GM12878 (cell line): ENCODE data around the gene LRRC27. TPM values are rescaled to one million over a fixed set of nuclear protein-coding genes. Genes with fewer than 3 reads are reported as not detected.

Experiments used
- ATAC-seq: fragments of 200-7000 bp; cut with Tn5 transposase; 3 replicates; pipeline ENCODE4 v1.9.1; 2020; ENCODE audit warnings: mild to moderate bottlenecking, moderate library complexity
- BruUV-seq: library from RNA; stranded (reverse); fragments of 400-500 nt; replicated peaks from 2 replicates; lab custom pipeline; 2021; lab: Mats Ljungman, UMichigan
- CTCF ChIA-PET: fragments of 300-600 bp; sonication (Branson Sonifier 250); formaldehyde crosslinking; extraction: SDS; loops from one replicate; lab custom pipeline; 2021; ENCODE audit warnings: inconsistent platforms; lab: Yijun Ruan, JAX
- POLR2A ChIA-PET: fragments of 350-600 bp; formaldehyde crosslinking; extraction: SDS; loops from one replicate; lab custom pipeline; 2021; ENCODE audit warnings: inconsistent platforms; lab: Charles Lee
- RAD21 ChIA-PET: fragments of 300-600 bp; sonication (Branson Sonifier 250); formaldehyde crosslinking; loops from one replicate; lab custom pipeline; 2023; ENCODE audit warnings: antibody characterized with exemption; ENCODE audit not compliant: unreplicated experiment; lab: Charles Lee
- SMC1A ChIA-PET: fragments of 300-600 bp; sonication (Branson Sonifier 250); formaldehyde crosslinking; loops from one replicate; lab custom pipeline; 2023; ENCODE audit not compliant: unreplicated experiment, uncharacterized antibody; lab: Charles Lee
- DNase-seq: peaks from one replicate; pipeline ENCODE4 v3.0.0-alpha.2; 2011; ENCODE audit warnings: low read depth, low spot score
- FAIRE-seq: peaks from 3 replicates; lab custom pipeline; 2011; peaks lifted over from hg19 to GRCh38; lab: Jason Lieb, UNC
- H2AFZ ChIP-seq: 2 replicates; pipeline ENCODE4 v1.6.0; 2011; ENCODE audit warnings: low read depth, low read length, control low read depth; ENCODE audit not compliant: control insufficient read depth
- H3K27ac ChIP-seq: 2 replicates; pipeline ENCODE4 v1.5.1; 2011; ENCODE audit warnings: control low read depth; ENCODE audit not compliant: control insufficient read depth, insufficient read depth
- H3K27me3 ChIP-seq, 2 experiments: replicated peaks in 1 of 2; 2 replicates each; pipeline versions ENCODE4 v1.6.0 to v1.6.1; 2011; ENCODE audit warnings: low read length in 1 of 2; ENCODE audit not compliant: control insufficient read depth in 2 of 2, insufficient read depth in 2 of 2
- H3K36me3 ChIP-seq, 2 experiments: 2 replicates each; pipeline ENCODE4 v1.5.1; 2011; ENCODE audit warnings: low read length in 1 of 2; ENCODE audit not compliant: control insufficient read depth in 2 of 2, insufficient read depth in 2 of 2
- H3K4me1 ChIP-seq: 2 replicates; pipeline ENCODE4 v1.6.1; 2011; ENCODE audit warnings: mild to moderate bottlenecking, low read length, moderate library complexity, mixed read lengths; ENCODE audit not compliant: control insufficient read depth, insufficient read depth
- H3K4me2 ChIP-seq: 2 replicates; pipeline ENCODE4 v1.6.0; 2011; ENCODE audit warnings: control low read depth; ENCODE audit not compliant: control insufficient read depth, insufficient read depth
- H3K4me3 ChIP-seq: fragments of 200-600 bp; sonication (generic); 2 replicates; pipeline ENCODE4 v1.5.1; 2016
- H3K79me2 ChIP-seq: 2 replicates; pipeline ENCODE4 v1.6.0; 2011; ENCODE audit warnings: low read length; ENCODE audit not compliant: control insufficient read depth, insufficient read depth
- H3K9ac ChIP-seq: 2 replicates; pipeline ENCODE4 v1.8.0; 2011; ENCODE audit warnings: low read length, control low read depth, mixed read lengths; ENCODE audit not compliant: control insufficient read depth, insufficient read depth
- H3K9me3 ChIP-seq: replicated peaks from 3 replicates; pipeline ENCODE4 v1.5.1; 2011; ENCODE audit warnings: mild to moderate bottlenecking, low read length; ENCODE audit not compliant: control insufficient read depth, insufficient read depth
- H4K20me1 ChIP-seq: 2 replicates; pipeline ENCODE4 v1.6.0; 2011; ENCODE audit not compliant: control insufficient read depth, insufficient read depth
- IKZF2 ChIP-seq, 2 experiments: fragments of 450-650 bp; IDR thresholded peaks; 2 replicates each; pipeline ENCODE4 v1.6.1; 2017; ENCODE audit warnings: mild to moderate bottlenecking in 2 of 2, moderate library complexity in 2 of 2
- SMC3 ChIP-seq: IDR thresholded peaks from 2 replicates; pipeline ENCODE4 v1.6.1; 2011; ENCODE audit warnings: low read length, improper control_type of control experiment, borderline replicate concordance
- ZNF207 ChIP-seq: fragments of 450-650 bp; IDR thresholded peaks from 2 replicates; pipeline ENCODE4 v1.6.1; 2014; ENCODE audit warnings: antibody characterized with exemption, mild to moderate bottlenecking, borderline replicate concordance
- WGBS: methylation state at CpG from one replicate; pipeline ENCODE4 v1.1.6; 2016; ENCODE audit warnings: low lambda C conversion rate; ENCODE audit not compliant: insufficient replicate concordance, insufficient coverage; ENCODE audit errors: missing lambda C conversion rate; 5-methylcytosine and 5-hydroxymethylcytosine counted together
- in situ Hi-C: fragments of 300-500 bp; cut with MboI; formaldehyde crosslinking; loops from 9 replicates; pipeline ENCODE4 v1.14.3; 2018; ENCODE audit warnings: mixed read lengths
- intact Hi-C: fragments of 100-400 bp; cut with micrococcal nuclease; formaldehyde crosslinking; loops from one replicate; pipeline ENCODE4 v1.14.2; 2022; ENCODE audit not compliant: unreplicated experiment
- polyA plus RNA-seq, 11 experiments: library from polyadenylated mRNA; depleted of rRNA in 4 of 11; unstranded in 6 of 11; stranded (reverse) in 5 of 11; fragments of >200 nt; fragmentation: Nextera tagmentation in 4 of 11; fragmentation: Illumina TruSeq in 1 of 11; extraction: Ambion mirVana in 4 of 11; extraction: Trizol in 1 of 11; gene quantifications; 1 replicate in 1 of 11; 2 replicates in 10 of 11; pipeline versions ENCODE4 v1.2.1 to v1.2.3, GENCODE V29; 2011 to 2016; ENCODE audit warnings: inconsistent platforms in 2 of 11, missing spikeins in 2 of 11, low read depth in 1 of 11
- total RNA-seq, 4 experiments: library from RNA; depleted of rRNA in 3 of 4; stranded (reverse); fragments of >200 nt in 3 of 4; fragmentation: Illumina TruSeq in 1 of 4; extraction: Trizol in 1 of 4; gene quantifications; 2 replicates each; pipeline versions ENCODE4 v1.2.1 to v1.2.3, GENCODE V29; 2013 to 2021
- TF ChIP-seq, protein P1 (sequence below): fragments of 150-350 bp; IDR thresholded peaks from 2 replicates; pipeline ENCODE4 v1.6.1; 2014; ENCODE audit warnings: mild to moderate bottlenecking, low read depth, low read length
- TF ChIP-seq, protein P2 (sequence below): fragments of 450-650 bp; formaldehyde crosslinking; IDR thresholded peaks from 2 replicates; pipeline ENCODE4 v1.4.0; 2020; ENCODE audit warnings: mild to moderate bottlenecking, moderate library complexity

LRRC27 gene
- total and polyA plus RNA-seq, 10 of the 15 experiments (the other 5 are each of a cell fraction or from before 2014, with no cell fraction given): 0.48 to 6.9 (median 4.7) TPM

DNA sequence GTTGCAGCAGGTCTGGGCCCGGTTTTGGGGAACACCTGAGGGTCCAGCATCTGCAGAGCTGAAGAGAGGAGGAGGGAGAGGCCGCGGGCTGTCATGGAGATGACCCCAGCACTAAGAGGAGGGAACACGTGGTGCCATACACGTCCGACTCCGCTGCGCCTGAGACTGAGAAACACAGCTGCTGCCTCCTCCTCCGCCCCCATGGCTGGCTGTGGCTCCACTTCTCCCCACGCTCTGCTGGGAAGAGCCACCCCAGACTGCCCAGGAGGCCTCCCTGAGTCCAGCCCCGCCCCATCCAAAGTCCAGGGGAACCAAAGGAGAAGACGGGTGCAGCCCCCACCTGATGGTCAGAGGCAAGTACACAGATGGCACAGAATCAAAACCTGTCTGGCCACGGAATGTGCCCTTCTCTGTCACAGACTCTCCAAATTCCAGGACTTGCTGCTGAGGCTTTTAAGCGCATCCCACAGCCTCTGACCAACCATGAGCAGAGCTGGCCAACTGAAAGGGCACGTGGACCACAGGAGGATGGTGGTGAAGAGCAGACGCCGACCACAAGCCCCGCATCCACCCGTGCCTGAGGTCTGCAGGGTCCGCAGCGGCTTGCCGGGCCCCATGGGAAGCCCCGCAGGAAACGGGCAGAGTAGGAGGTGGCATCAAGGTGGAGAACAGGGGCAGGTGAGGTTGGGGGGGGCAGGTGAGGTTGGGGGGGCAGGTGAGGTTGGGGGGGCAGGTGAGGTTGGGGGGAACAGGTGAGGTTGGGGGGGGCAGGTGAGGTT, 48.2 kb upstream of the LRRC27 start:
- BruUV-seq: no TSS peak
- POLR2A ChIA-PET: no interaction called here

More for the DNA sequence above, 48.2 kb upstream of the LRRC27 start:
- Histone ChIP-seq H3K79me2 (no peaks in the 10 kb centered on the region), H3K9me3 (no peaks in the 10 kb centered on the region), H3K4me1 (no peaks in the 10 kb centered on the region), H3K4me3 (no peak overlapping the region), H2AFZ (no peak overlapping the region), H3K27ac (no peak overlapping the region), H3K4me2 (no peak overlapping the region), H3K36me3 (no peaks in the 10 kb centered on the region), H4K20me1 (no peaks in the 10 kb centered on the region), H3K27me3 (no peaks in the 10 kb centered on the region), H3K9ac (no peak overlapping the region)
- SMC1A ChIA-PET: no interaction called here
- FAIRE-seq: no peak
- DNase-seq: no peak
- CTCF ChIA-PET: no interaction called here
- ATAC-seq: no peak
- no peak for TF ChIP-seq ZNF207
- no peak for TF ChIP-seq SMC3
- no peak for TF ChIP-seq IKZF2 (IDR thresholded peaks at IDR 0.05)
- TF ChIP-seq, protein P1, sequence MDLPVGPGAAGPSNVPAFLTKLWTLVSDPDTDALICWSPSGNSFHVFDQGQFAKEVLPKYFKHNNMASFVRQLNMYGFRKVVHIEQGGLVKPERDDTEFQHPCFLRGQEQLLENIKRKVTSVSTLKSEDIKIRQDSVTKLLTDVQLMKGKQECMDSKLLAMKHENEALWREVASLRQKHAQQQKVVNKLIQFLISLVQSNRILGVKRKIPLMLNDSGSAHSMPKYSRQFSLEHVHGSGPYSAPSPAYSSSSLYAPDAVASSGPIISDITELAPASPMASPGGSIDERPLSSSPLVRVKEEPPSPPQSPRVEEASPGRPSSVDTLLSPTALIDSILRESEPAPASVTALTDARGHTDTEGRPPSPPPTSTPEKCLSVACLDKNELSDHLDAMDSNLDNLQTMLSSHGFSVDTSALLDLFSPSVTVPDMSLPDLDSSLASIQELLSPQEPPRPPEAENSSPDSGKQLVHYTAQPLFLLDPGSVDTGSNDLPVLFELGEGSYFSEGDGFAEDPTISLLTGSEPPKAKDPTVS: no peak
- TF ChIP-seq, protein P2, sequence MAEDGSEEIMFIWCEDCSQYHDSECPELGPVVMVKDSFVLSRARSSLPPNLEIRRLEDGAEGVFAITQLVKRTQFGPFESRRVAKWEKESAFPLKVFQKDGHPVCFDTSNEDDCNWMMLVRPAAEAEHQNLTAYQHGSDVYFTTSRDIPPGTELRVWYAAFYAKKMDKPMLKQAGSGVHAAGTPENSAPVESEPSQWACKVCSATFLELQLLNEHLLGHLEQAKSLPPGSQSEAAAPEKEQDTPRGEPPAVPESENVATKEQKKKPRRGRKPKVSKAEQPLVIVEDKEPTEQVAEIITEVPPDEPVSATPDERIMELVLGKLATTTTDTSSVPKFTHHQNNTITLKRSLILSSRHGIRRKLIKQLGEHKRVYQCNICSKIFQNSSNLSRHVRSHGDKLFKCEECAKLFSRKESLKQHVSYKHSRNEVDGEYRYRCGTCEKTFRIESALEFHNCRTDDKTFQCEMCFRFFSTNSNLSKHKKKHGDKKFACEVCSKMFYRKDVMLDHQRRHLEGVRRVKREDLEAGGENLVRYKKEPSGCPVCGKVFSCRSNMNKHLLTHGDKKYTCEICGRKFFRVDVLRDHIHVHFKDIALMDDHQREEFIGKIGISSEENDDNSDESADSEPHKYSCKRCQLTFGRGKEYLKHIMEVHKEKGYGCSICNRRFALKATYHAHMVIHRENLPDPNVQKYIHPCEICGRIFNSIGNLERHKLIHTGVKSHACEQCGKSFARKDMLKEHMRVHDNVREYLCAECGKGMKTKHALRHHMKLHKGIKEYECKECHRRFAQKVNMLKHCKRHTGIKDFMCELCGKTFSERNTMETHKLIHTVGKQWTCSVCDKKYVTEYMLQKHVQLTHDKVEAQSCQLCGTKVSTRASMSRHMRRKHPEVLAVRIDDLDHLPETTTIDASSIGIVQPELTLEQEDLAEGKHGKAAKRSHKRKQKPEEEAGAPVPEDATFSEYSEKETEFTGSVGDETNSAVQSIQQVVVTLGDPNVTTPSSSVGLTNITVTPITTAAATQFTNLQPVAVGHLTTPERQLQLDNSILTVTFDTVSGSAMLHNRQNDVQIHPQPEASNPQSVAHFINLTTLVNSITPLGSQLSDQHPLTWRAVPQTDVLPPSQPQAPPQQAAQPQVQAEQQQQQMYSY: no peak
- RAD21 ChIA-PET: no interaction called here
- intact Hi-C loops (no loop called here), in situ Hi-C loops (no loop called here)
- 71% methylated on average over 16 of the region's 24 CpGs for WGBS
